GM20431 (cell line): ENCODE results near the gene SMURF1.

Source experiments
- in situ Hi-C: fragments of 300-500 bp; cut with MseI, MboI; formaldehyde crosslinking; loops from one replicate; pipeline ENCODE4 v1.15.0; 2020; ENCODE audit warnings: low sequenced_read_pairs; ENCODE audit not compliant: unreplicated experiment

The SMURF1 gene

DNA sequence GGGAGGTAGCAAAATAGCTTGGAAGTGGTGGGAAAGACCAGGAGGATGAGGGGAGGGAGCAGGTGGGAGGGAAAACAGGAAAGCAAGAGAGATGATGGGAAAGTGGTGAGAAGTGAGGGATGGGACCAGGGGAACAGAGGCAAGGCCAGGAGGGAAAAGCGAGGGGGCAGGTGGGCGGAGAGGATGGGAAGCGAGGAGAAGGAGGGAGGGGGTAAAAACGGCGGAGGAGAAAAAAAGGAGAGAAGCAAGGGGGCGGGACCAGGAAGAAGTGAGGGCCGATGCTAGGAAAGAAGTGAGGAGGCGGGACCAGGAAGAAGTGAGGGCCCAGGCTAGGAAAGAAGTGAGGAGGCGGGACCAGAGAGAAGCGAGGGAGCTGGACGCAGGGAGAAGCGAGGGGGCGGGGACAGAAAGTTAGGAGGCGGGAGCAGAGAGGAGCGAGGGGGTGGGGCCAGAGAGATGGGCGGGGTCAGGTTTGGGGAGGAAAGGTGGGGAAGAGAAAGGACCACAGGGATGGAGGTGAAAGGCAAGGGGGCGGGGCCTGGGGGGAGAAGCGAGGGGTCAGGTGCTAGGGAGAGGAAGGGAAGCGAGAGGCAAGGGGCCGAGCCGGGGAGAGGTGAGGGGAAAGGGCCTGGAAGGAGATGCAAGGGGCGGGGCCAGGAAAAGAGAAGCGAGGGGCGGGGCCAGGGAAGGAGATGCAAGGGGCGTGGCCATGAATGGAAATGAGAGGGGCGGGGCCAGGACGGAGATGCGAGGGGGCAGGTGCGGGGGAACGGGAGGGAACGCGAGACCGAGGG, 984 bp downstream of the SMURF1 start:
- in situ Hi-C loops = no loop called here

GRCh38 chr7:99141841-99142726, 1.8 kb downstream of the SMURF1 start:
- in situ Hi-C loops = no loop called here

DNA sequence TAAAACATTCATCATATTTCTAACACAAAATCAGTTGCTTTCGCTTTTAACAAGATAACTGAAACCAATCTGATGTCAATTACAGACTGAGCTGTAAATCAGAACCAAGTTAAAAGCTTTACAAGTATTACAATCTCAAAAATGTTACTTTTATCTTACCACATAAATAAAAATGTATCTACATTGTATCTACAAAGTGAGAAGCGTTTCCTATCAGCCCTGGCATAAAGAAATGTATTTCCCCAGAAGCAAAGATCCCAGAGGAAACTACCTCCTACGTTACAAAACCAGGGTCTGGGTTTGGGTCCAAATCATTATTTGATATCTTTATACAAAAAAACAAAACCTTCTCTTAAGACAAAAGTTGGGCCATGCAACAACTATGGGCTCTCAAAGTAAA, 2.6 kb downstream of the SMURF1 start:
- in situ Hi-C loops = no loop called here

DNA sequence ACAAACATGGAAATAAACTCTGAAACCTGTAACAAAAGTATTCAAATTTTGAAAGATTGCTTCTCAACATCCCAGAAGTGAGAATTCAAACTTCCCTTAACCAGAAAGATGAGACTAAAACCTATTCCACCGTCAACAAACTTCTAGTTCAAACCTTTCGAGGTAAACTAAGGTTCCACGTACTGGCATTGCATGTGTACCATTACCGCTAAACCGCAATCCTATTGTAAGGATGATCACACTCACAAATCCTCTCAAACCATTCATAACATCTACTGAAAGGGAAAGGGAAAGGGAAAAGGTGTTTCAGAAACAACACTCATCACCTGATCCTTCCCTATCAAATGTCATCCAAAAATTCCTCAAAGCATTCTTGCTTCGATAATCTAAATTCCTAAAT, 3.1 kb downstream of the SMURF1 start:
- in situ Hi-C loops = no loop called here

GRCh38 chr7:99139036-99139435, 4.9 kb downstream of the SMURF1 start:
- in situ Hi-C loops = no loop called here

DNA sequence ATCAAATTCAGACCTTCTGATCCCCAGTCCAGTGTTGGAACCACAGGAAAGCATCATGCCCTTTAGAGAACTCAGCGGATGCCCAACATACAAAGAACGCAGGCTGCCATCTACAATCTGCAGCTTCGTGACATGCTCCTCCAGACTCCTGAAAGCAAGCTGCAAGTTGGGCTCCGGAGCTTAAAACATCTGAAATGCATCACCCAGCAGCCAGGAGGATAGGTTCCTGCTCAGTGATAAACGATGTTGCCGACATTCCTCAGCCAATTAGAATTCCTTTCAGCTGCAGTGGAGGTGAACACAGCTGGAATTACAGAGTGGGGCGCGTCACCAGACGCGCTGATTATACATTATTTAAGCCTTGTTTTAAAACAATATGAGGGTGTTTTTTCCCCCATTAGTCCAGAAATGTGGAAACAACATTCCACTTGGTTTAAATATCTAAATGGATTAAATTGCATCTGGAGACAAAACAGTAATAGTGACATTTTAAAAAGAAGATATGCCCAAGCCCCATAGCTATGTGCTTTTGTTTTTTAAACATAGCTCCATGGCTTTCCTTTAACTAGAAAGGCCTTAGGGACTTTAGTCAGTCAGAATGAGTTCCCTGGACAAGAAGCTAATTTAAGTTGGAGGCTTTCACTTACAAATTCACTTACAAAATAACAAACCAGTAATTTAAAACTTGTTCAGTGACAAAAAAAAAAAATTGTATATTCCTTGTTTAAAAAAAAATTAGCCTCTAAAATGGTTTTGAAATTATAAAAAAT, 6.3 kb downstream of the SMURF1 start:
- in situ Hi-C loops = no loop called here

- in situ Hi-C loops = no loop called here
Observed at GRCh38 chr7:99135938-99136337, 8.0 kb downstream of the SMURF1 start.

DNA sequence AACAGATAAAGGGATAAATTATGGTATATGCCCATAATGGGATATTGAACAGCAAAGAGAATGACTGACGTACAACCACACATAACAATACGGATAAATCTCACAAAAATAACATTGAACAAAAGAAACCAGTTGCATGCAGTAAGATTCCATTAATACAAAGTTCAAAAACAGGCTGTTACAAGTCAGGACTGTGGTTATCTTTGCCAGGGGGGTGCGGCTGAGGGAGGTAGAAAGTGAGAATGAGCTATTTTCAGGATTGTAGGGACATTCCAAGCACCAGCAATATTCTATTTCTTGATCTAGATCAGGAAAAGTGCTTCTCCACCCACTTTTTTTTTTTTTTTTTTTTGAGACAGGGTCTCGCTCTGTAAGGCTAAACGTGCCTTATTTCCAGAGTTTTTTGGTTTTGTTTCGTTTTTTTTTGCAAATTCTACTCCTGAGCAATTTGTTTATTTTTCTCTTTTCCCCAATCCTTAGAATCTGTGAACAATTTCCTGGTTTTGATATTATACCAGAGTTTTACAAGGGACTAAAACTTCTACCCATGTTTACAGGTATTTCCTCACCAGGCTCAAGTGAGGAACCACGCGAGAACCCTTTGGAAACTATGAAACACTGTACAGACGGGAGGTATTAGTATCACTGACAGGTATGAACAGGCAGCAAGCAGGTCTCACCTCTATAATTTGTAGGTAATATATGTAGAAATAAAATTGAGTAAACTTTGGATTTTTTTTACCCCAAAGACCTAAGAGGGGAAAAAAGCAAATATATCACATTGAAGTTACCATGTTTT, 9.9 kb downstream of the SMURF1 start:
- in situ Hi-C loops = no loop called here

GRCh38 chr7:99132595-99133321, 11.2 kb downstream of the SMURF1 start:
- in situ Hi-C loops = no loop called here

GRCh38 chr7:99131290-99131689, 12.6 kb downstream of the SMURF1 start:
- in situ Hi-C loops = no loop called here

DNA sequence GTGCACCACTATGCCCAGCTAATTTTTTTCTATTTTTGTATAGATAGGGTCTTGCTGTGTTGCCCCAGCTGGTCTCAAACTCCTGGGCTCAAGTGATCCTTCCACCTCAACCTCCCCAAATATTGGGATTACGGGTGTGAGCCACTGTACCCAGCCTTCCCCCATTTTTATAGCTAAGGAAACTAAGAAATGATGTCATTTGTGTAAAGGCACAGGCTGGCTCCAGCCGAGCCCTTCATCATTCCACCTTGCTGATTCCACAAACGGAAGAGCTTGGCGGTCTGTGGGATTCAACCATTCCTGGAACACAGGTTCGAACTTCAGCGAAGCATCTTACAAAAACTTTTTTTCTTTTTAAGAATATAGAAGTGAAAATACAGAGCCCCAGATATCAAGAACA, 14.4 kb downstream of the SMURF1 start:
- in situ Hi-C loops = no loop called here

GRCh38 chr7:99129001-99129400, 14.9 kb downstream of the SMURF1 start:
- in situ Hi-C loops = no loop called here

DNA sequence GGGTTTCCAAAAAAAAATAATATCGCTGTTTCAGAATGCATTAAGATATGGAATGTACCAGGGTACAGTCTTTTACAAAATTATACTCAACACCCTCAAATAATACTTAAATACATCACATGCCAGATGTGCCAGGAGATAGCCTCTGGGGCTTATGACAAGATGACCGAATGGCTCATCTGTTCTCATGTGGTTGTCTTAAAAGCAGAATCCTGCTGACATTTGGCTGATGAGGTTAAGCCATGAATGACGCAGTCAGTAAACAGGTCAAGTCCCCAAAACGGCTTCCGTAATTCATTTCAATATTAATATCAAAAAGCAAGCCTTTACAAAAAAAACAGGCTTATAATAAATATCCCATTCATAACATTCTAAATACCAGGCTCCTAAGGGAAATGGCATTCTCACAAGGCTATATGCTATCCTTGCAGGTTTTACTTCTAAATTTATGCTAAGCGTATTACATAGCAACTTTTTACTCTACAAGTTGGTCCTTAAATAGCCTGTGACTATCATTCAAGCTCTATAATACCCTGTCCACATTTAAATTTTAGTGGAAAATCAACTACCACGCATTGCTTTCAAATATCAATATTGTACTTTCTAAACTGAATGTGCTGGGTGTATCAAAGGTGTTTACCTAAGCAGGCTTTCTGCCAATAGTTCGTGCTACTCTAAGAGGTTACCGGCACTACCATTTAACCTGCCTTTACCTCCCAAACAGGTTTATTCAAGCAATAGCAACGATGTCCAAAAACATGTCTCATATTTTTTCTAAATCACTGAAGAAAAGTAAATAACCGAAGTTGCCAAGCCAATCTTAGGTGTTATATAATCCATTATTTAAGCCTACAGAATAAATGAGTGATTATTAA, 15.6 kb downstream of the SMURF1 start:
- in situ Hi-C loops = no loop called here

- in situ Hi-C loops = no loop called here
Observed at GRCh38 chr7:99127636-99128035, 16.3 kb downstream of the SMURF1 start.

DNA sequence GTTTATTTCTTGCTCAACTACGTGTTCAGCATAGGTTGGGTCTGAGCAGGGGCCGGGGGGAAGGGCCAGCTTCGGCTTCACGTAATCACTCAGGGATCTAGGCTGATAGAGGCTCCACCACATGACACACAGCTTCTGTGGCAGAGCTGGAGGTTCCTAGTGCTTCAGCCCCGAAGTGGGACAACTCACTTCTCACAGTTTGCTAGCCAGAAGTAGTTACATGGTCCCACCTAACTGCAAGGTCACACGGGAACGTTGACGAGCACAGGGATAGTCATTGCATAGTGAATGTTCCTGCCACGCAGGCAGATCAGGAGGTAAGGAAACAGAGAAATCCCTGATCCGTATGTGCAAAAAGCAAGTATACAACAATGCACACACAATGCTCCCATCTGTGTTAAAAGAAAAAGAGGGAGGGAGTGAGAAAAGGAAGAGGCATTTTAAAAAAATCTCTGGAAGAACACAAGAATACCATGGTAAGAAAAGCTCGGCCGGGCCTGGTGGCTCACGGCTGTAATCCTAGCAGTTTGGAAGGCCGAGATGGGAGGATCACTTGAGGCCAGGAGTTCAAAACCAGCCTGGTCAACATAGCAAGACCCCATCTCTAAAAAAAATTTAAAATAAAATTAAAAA, 16.9 kb downstream of the SMURF1 start:
- in situ Hi-C loops = no loop called here

DNA sequence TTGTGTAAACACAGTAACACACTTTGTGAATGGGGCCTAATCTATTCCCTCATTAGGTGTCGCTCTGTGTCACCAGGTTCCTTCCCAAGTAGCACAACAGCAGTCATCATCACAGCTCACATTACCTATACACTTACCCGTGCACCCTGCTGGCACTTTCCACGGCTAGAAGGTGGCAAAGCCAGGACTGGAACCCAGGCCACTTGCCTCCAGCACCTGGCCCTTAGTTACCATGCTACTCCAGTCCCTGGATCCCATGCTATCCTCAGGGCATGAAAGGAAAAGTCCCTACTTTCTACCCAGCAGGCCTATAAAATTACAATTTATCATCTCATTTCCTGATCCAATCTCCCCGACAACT, 18.4 kb downstream of the SMURF1 start:
- in situ Hi-C loops = no loop called here

GRCh38 chr7:99124751-99125504, 19.0 kb downstream of the SMURF1 start:
- in situ Hi-C loops = no loop called here
